MM.1S (cell line): Measurements from ENCODE around the gene AP2A1.

ENCODE experiments used
- DNase-seq: peaks from one replicate; pipeline ENCODE4 v3.0.0-alpha.2; 2015
- H2AFZ ChIP-seq: fragments of 300-600 bp; sonication (generic); 2 replicates; pipeline ENCODE4 v1.6.0; 2016; ENCODE audit warnings: antibody characterized with exemption, low read length
- H3F3A ChIP-seq: fragments of 300-600 bp; sonication (generic); 2 replicates; pipeline ENCODE4 v1.6.1; 2016; ENCODE audit warnings: mild to moderate bottlenecking, antibody characterized with exemption, low read length, moderate library complexity, mixed read lengths; ENCODE audit not compliant: insufficient read depth
- H3K27ac ChIP-seq: fragments of 300-600 bp; sonication (generic); 2 replicates; pipeline ENCODE4 v1.5.1; 2016; ENCODE audit warnings: mild to moderate bottlenecking, low read length
- H3K27me3 ChIP-seq: fragments of 300-600 bp; sonication (generic); replicated peaks from 2 replicates; pipeline ENCODE4 v1.6.0; 2016; ENCODE audit warnings: low read length; ENCODE audit not compliant: insufficient read depth
- H3K36me3 ChIP-seq: fragments of 300-600 bp; sonication (generic); replicated peaks from 2 replicates; pipeline ENCODE4 v1.6.1; 2016; ENCODE audit warnings: mild to moderate bottlenecking, low read length, mixed read lengths; ENCODE audit not compliant: insufficient read depth
- H3K4me1 ChIP-seq: fragments of 300-600 bp; sonication (generic); 2 replicates; pipeline ENCODE4 v1.6.1; 2016; ENCODE audit warnings: low read length, mixed read lengths
- H3K4me2 ChIP-seq: fragments of 300-600 bp; sonication (generic); 2 replicates; pipeline ENCODE4 v1.6.0; 2016; ENCODE audit warnings: low read depth, low read length
- H3K4me3 ChIP-seq: fragments of 300-600 bp; sonication (generic); 2 replicates; pipeline ENCODE4 v1.5.1; 2016; ENCODE audit warnings: low read length, mixed read lengths
- H3K79me2 ChIP-seq: fragments of 300-600 bp; sonication (generic); 2 replicates; pipeline ENCODE4 v1.6.1; 2016; ENCODE audit warnings: mixed run types, low read length, mixed read lengths
- H3K9ac ChIP-seq: fragments of 300-600 bp; sonication (generic); 2 replicates; pipeline ENCODE4 v1.6.1; 2016; ENCODE audit warnings: low read length, mixed read lengths
- H3K9me2 ChIP-seq: fragments of 300-600 bp; sonication (generic); replicated peaks from 2 replicates; pipeline ENCODE4 v1.6.1; 2016; ENCODE audit warnings: mild to moderate bottlenecking, low read length, mixed read lengths; ENCODE audit not compliant: insufficient read depth
- H3K9me3 ChIP-seq: fragments of 300-600 bp; sonication (generic); replicated peaks from 2 replicates; pipeline ENCODE4 v1.6.1; 2016; ENCODE audit warnings: mild to moderate bottlenecking, low read length, mixed read lengths; ENCODE audit not compliant: insufficient read depth
- H4K20me1 ChIP-seq: fragments of 300-600 bp; sonication (generic); 2 replicates; pipeline ENCODE4 v1.6.1; 2016; ENCODE audit warnings: mild to moderate bottlenecking, low read length, moderate library complexity, mixed read lengths; ENCODE audit not compliant: insufficient read depth
- EZH2 ChIP-seq: fragments of 300-600 bp; sonication (generic); optimal IDR thresholded peaks from 2 replicates; pipeline ENCODE3; 2017; ENCODE audit warnings: low read depth, mild to moderate bottlenecking, antibody characterized with exemption, low read length, mixed read lengths
- EZH2phosphoT487 ChIP-seq: fragments of 300-600 bp; sonication (generic); IDR thresholded peaks from 2 replicates; pipeline ENCODE4 v1.6.1; 2018; ENCODE audit warnings: antibody characterized with exemption, low read length
- TF ChIP-seq, protein P1 (sequence below): fragments of 300-600 bp; sonication (generic); IDR thresholded peaks from 2 replicates; pipeline ENCODE4 v1.5.1; 2016; ENCODE audit warnings: antibody characterized with exemption, low read length, mixed read lengths

Gene AP2A1

DNA sequence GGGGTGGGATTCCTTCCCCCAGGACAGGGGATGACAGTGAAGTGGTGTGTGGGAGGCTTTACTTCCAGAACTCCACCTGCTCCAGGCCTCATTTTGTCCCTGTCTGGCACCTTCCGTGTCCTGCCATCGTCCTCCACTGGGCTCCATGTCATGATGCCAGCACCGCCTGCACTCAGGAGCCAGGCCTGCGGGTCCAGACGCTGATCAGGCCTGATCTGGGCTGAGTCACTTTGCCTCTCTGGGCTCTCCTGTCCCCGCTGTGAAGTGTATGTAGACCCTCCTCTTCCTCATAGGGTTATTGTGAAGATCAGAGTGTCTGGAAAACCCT, 36.7 kb downstream of the AP2A1 start:
- Histone ChIP-seq H3K4me1 (no peaks in the 10 kb centered on the region), H3K36me3 (no peaks in the 10 kb centered on the region), H3K9me2 (no peaks in the 10 kb centered on the region), H4K20me1 (no peaks in the 10 kb centered on the region), H3F3A (no peaks in the 10 kb centered on the region), H3K4me3 (no peak overlapping the region), H3K27ac (no peak overlapping the region), H3K27me3 (no peaks in the 10 kb centered on the region), H3K4me2 (no peak overlapping the region), H3K9ac (no peak overlapping the region), H2AFZ (no peak overlapping the region), H3K9me3 (no peaks in the 10 kb centered on the region), H3K79me2 (no peaks in the 10 kb centered on the region)
- no peak for DNase-seq
- TF ChIP-seq, protein P1, sequence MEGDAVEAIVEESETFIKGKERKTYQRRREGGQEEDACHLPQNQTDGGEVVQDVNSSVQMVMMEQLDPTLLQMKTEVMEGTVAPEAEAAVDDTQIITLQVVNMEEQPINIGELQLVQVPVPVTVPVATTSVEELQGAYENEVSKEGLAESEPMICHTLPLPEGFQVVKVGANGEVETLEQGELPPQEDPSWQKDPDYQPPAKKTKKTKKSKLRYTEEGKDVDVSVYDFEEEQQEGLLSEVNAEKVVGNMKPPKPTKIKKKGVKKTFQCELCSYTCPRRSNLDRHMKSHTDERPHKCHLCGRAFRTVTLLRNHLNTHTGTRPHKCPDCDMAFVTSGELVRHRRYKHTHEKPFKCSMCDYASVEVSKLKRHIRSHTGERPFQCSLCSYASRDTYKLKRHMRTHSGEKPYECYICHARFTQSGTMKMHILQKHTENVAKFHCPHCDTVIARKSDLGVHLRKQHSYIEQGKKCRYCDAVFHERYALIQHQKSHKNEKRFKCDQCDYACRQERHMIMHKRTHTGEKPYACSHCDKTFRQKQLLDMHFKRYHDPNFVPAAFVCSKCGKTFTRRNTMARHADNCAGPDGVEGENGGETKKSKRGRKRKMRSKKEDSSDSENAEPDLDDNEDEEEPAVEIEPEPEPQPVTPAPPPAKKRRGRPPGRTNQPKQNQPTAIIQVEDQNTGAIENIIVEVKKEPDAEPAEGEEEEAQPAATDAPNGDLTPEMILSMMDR, result no peak
- TF ChIP-seq EZH2, result no peak
- TF ChIP-seq EZH2phosphoT487, result no peak

DNA sequence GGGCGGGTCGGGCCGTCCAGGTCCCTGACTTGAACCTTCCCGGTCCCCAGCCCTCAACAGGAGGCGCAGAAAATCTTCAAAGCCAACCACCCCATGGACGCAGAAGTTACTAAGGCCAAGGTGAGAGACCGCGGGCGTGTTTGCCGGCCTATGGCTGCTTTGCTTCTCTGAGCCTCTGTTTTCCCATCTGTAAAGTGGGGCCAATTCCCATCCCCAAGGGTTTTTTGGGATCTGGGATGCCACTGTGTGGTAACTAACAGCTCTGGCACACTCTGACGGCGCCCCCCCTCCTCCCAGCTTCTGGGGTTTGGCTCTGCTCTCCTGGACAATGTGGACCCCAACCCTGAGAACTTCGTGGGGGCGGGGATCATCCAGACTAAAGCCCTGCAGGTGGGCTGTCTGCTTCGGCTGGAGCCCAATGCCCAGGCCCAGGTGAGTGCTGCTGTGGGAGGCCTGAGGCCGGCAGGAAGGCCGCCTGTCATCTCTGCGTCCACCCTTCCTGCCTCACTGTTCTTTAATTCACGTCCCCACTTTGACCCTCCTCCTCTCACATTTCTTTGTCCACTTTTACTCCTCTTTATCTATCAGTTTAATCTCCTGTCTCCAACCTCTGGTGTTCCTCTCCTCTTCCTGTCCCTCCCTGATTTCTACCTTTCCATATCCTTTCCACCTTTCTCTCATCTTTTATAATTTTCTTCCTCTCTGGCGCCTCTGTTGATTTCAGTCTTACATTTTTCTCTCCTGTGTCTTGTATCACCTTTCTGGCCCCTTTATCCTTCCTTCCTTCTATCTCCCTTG, 39.2 kb downstream of the AP2A1 start:
- no peaks in the 10 kb centered on the region for H3K9me3 ChIP-seq
- peaks cover 9% of the 10 kb centered on the region for H3K4me1 ChIP-seq
- H3K27ac ChIP-seq, result no peak overlapping the region
- no peak for DNase-seq
- H2AFZ ChIP-seq, result no peak overlapping the region
- H4K20me1 ChIP-seq, result no peaks in the 10 kb centered on the region
- H3K4me2 ChIP-seq, result no peak overlapping the region
- TF ChIP-seq EZH2 (no peak), EZH2phosphoT487 (no peak)
- TF ChIP-seq, protein P1, result no peak
- no peaks in the 10 kb centered on the region for H3K79me2 ChIP-seq
- H3F3A ChIP-seq, result no peaks in the 10 kb centered on the region
- no peak overlapping the region for H3K4me3 ChIP-seq
- no peaks in the 10 kb centered on the region for H3K27me3 ChIP-seq
- H3K9me2 ChIP-seq, result no peaks in the 10 kb centered on the region
- H3K36me3 ChIP-seq, result no peaks in the 10 kb centered on the region
- H3K9ac ChIP-seq, result no peak overlapping the region

GRCh38 chr19:49806620-49806959, 39.8 kb downstream of the AP2A1 start:
- Histone ChIP-seq H3K9ac (no peak overlapping the region), H3K79me2 (no peaks in the 10 kb centered on the region), H3K4me2 (no peak overlapping the region), H3K36me3 (no peaks in the 10 kb centered on the region), H3K9me3 (no peaks in the 10 kb centered on the region), H2AFZ (no peak overlapping the region), H3K4me1 (peaks cover 9% of the 10 kb centered on the region), H3K4me3 (no peak overlapping the region), H3K9me2 (no peaks in the 10 kb centered on the region), H3F3A (no peaks in the 10 kb centered on the region), H3K27ac (no peak overlapping the region), H4K20me1 (no peaks in the 10 kb centered on the region), H3K27me3 (no peaks in the 10 kb centered on the region)
- no peak for DNase-seq
- TF ChIP-seq EZH2phosphoT487, result no peak
- no peak for TF ChIP-seq EZH2
- TF ChIP-seq, protein P1, result no peak
